HG03342 (cell line): ENCODE measurements around the gene JMJD8.

Source experiments
- ATAC-seq: cut with Tn5 transposase; IDR thresholded peaks from one replicate; pipeline ENCODE4 v1.9.1; 2021; ENCODE audit warnings: mild to moderate bottlenecking, moderate library complexity; ENCODE audit not compliant: unreplicated experiment

Gene JMJD8

DNA sequence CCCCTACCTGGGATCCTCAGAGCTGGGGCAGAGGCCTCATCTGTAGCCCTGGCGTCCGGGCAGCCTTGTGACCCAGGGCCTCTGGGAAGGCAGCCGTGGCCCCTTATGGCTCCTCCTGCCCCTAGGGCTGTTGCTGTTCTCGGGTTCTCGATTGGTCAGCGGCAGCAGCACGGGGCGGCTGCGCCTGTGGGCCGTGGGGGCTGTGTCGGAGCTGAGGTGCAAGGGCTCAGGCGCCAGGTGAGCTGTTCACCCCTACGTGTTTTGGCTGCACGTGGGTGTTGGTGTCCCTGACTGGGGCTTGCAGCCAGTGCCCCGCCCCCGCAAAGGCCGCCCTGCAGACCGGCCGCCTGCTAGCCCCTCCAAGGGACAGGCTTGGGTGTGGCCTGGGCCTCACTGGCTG lies 22.0 kb downstream of the JMJD8 start:
- ATAC-seq, result no peak

DNA sequence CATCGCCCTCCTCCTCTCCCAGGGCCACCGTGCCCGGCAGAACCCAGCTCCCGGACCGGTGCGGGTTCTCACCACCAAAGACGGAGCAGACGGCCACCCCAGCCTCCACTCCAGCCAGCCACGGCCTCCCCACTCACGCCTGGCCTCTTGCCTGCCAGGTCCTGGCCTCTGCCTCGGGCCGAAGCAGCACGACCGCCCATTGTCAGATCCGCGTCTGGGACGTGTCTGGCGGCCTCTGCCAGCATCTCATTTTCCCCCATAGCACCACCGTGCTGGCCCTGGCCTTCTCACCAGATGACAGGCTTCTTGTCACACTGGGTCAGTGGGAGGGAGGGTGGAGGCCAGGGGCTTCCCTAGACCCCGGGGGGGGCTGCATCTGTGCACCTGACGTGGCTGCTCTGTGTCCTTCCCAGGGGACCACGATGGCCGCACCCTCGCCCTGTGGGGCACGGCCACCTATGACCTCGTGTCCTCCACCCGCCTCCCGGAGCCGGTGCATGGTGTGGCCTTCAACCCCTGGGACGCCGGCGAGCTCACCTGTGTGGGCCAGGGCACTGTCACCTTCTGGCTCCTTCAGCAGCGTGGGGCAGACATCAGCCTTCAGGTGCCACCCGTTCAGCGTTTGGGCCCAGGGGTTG lies 22.8 kb downstream of the JMJD8 start:
- no peak for ATAC-seq

DNA sequence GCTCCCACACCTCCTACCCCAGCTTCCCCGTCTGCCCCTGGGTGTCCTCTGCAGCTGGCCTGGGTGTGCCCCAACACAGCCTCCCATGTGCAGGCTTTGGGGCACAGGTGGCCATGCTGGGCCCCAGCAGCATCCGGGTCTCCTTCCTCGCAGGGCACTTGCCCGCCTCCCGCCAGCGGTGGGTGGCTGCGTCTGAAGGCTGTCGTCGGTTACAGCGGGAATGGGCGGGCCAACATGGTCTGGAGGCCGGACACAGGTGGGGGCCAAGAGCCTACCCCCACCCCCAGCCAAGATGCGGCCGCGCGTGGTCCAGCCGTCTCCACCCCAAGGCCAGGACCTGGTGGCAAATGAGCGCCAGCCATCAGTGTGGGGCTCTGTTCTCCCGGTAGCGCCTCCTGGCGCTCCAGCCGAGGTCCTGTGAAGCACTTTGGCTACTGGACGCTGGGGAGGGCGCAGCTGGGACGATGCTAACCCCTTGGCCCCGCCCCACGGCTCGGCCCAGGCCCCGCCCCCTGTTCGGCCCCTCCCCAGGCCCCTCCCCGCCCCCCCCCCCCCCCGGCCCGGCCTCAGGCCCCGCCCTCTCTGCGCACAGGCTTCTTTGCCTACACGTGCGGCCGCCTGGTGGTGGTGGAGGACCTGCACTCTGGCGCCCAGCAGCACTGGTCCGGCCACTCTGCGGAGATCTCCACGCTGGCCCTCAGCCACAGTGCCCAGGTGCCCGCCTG lies 23.5 kb downstream of the JMJD8 start:
- peak; percentile 48 for ATAC-seq

DNA sequence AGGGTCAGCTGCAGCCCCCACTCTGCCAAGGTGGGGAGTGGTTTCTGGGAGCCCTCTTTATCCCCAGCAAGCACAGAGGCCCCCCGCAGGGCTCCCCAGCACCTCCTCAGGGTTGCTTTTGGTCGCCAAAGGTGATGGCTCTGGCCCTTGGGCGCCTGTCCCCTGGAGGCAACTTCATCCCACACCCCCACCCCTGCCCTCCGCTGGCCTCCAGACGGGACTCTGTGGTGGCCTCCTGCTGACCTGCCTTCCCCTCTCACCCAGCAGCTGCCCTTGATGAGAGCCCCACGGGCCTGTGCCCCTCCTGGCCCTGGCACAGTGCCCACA lies 24.0 kb downstream of the JMJD8 start:
- no peak for ATAC-seq

DNA sequence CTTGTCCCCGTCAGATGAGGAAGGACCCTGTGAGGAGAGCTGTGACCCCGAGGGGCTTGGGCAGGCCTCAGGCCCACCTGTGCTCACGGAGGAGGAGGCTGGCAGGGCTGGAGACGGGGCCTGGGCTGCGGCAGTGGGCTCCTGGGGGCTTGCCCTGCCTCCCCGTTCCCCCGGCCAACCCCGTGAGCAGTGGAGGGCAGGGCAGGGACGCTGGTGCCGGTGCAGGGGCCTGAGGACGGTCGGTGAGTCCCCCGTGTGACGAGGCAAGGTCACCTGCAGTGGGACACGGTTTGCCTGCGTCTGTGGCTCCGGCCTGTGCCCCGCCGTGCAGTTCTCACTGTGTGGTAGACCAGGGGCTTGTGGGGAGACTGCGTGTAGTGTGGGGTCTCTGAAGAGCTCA lies 24.5 kb downstream of the JMJD8 start:
- ATAC-seq, result no peak

DNA sequence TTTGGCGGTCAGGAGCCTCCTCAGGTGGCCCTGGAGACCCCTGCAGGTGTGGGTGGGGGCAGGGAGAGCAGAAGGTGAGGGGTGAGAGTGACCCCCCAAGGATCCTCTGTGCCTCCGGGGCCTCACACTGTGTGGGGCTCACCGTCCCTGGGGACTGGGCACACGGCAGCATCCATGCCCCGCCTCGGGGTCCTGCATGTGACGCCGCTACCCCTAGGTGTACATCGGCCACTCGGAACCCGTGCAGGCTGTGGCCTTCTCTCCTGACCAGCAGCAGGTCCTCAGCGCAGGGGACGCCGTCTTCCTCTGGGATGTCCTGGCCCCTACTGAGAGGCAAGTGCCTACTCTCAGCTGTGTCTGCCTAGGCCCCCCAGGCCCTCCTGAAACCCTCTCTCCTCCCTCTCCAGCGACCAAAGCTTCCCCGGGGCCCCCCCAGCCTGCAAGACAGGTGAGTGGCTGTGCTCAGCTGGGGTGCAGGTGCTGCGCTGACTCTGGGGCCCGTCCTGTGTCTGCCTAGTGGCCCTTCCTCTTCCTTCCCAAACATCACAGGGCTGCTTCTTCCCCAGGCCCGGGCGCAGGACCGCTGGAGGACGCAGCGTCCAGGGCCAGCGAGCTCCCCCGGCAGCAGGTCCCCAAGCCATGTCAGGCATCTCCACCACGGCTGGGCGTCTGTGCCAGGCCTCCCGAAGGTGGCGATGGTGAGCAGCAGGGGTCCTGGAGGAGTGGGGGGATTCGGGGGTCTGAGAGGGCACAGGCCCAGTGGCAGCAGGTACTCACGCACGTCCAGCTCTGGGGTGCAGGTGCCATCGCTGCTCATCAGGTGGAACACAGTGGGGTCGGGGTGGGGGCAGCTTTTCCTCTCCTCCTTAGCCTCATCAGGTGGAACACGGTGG lies 25.2 kb downstream of the JMJD8 start:
- no peak for ATAC-seq

DNA sequence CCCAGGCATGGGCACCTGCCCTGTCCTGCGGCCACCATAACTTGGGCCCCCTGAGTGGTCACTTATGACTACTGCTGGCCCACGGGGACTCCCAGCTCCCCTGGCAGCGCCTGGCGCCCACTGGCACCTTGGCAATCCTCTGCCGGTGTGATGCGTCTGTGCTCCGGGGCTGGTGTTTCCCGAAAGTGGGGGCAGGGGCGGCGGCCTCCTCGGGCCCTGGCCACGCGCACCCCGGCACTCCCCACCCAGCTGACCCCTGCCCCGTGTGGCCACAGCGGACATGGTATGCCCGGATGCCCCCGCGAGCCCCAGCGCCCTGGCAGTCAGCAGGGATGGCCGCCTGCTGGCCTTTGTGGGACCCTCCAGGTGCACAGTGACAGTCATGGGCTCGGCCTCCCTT lies 26.6 kb downstream of the JMJD8 start:
- ATAC-seq, result no peak

DNA sequence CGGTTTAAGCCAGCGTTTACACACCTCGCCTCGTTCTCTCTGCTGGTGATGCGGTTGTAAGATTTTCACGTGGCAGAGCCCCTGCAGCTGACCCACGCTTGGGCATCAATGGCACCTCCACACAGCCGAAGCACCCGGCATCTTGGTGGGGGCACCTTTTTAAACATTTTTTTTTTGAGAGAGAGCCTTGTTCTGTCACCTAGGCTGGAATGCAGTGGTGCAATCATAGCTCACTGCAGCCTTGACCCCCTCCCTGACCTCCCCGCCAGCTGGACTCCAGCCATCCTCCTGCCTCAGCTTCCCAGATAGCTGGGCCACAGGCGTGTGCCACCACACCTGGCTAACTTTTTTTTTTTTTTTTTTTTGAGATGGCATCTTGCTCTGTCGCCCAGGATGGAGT lies 30.1 kb downstream of the JMJD8 start:
- no peak for ATAC-seq

DNA sequence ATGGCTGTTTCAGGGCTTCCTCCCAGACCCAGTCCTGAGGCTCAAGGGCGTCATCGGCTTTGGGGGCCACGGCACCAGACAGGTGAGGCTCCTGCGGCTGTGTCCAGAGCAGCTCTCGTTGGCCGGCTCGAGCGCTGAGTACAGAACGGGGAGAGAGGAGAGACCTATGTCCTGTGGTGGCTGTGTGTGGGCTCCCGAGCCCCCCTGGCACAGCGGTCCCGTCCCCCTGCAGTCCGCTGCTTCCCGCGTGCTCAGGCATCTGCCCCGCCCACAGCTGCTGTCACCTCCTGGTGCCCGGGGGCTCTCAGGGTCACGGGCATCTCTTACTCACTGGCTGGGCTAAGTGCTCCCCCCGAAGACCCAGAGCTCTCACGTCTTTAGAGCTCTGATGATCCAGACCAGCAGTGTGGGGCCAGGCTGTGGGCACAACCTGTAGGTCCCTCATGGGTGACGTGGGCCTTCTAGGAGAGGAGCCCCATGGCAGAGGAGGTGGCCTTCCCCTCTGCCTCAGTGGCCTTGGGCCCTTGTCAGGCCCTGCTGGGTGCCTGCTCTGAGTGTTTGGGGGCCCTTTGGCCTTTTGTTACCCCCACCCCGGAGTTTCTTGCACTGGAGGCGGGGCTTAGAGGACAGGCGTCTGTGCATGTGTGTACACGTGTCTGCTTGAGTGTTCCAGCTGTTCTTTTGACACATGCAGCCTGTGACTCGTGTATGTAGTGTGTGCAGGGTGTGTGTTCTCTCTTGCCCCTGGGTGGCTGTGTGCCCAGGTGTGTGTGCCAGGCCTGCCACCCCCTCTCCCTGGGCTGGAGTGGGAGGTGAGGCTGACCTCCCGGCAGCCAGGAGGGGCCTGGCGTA lies 31.5 kb downstream of the JMJD8 start:
- no peak for ATAC-seq

DNA sequence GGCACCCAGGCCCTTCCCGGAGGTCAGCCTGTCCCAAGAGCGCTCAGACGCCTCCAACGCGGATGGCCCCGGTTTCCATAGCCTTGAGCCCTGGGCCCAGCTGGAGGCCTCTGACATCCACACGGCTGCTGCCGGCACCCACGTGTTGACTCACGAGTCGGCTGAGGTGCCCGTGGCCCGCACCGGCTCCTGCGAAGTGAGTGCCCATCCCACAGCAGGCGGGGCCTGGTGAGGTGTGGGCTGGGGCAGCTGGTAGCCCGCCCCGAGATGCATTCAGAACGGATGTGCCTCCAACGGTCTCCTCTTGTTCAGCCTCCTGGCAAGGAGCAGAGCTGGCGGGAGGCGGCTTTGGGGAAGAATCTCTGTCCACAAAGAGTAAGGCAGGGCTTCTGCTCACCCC lies 32.3 kb downstream of the JMJD8 start:
- ATAC-seq, result no peak

DNA sequence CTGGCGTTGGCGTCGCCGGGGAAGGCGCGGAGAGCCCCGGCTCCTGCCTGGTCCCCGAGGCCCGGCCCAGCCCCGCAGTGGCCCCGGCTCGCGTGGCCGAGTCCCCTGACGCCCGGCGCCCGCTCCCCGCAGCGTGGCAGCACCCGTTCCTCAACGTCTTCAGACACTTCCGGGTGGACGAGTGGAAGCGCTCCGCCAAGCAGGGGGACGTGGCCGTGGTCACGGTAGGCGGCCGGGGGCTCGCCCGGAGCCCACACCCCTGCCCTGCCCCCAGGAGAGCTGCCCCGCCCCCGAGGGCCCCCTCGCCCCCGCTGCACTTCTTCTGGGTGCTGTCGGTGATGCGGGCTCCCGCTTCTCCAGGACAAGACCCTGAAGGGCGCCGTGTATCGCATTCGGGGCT lies 34.5 kb downstream of the JMJD8 start:
- peak; percentile 10 for ATAC-seq

DNA sequence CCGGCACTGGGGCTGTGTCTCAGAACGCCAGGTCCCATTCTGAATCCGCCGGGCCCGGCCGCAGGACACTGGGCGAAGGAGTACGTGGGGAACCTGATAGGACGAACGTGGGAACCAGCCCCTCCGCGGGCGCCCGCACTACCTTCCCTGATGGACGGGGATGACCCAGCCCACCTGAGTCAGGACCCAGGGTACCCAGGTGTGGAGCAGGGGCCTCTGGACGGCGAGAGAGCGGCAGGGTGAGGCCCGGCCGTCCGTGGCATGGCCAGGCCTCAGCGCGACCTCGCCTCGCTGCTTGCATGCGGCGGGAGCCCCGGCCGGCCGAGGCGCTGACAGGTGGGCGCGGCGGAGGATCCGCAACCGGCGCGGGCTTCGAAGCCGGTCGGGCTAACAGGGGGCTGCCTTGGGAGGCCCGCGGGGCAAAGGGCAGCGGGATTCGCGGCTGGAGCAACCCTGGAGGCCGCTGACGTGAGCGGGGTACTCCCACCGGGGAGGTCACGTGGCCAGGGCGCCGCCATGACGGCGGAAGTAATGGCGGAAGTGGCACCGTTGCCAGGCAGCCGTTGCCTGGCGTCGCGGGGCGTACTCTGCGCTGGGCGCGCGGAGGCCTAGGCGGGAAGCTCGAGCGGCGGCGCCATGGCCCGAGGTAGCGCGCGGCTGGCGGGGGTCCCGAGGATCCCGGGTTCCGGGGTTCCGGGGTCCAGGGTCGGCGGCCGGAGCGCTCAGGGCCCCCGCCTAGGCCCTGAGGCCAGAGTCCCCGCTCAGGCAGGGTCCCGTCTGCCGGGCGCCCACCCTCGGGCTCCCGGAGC lies 35.1 kb downstream of the JMJD8 start, which contains the start of gene WDR90:
TSS of gene WDR90 (plus strand) at position 585 of the 809 bp plus-strand sequence. CDS start at position 637, 52 bp downstream.
- ATAC-seq, result peak; percentile 76

DNA sequence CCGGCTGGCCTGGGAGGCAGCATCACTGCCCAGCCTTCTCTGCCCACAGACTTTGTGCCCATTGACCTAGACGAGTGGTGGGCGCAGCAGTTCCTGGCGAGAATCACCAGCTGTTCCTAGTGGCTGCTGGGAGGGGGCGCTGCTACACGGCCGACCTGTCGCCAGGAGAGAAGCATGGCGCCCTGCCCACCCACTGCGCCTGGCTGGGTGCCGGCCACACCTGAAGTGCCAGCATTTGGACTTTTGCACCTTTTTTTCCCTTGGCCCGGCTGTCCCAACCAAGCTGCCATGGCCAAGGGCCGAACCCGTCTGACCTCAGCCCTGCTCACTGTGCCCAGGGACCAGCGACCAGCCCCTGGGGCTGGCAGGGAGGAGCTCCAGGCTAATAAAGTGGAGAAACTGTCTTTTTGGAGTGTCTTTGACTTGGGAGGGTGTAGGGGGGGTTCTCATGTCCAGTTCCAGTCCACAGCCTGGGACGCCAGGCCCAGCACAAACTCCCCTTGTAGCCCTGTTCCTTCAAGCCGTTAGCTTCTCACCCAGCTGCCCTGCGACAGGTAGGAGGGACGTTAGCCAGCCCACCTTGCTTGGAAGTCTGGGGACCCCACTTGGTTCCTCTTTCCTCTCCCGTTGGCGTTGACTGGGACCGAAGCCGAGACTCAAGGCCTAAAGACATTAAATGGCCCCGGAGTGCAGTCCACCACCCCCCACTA lies 35.9 kb downstream of the JMJD8 start:
- no peak for ATAC-seq

DNA sequence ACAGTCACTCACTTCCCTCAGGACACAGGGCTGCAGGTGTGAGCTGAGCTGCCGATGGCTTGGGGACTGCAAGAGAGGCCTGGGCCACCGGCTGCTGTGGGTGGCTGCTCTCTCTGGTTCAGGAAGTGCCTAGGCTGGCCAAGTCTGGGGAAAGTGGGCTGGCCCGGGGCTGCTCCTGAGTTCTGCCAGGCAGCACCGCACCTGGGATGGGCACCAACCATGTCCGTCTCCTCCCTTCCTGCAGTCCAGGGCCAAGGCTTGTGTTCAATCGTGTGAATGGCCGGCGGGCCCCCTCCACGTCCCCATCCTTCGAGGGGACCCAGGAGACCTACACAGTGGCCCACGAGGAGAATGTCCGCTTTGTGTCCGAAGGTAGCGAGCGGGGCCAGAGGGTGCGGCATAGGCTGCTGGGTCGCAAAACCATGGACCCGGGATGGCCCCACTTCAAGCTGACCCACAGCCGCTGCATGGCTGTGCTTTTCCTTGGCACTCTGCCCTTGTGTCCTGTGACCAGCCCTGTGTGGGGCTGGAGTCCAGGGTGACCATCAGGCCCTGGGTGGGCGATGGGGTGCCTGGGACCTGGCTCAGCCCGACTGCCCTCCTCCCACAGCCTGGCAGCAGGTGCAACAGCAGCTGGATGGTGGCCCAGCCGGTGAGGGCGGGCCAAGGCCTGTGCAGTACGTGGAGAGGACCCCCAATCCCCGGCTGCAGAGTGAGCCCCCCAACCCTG lies 36.8 kb downstream of the JMJD8 start:
- ATAC-seq, result no peak

DNA sequence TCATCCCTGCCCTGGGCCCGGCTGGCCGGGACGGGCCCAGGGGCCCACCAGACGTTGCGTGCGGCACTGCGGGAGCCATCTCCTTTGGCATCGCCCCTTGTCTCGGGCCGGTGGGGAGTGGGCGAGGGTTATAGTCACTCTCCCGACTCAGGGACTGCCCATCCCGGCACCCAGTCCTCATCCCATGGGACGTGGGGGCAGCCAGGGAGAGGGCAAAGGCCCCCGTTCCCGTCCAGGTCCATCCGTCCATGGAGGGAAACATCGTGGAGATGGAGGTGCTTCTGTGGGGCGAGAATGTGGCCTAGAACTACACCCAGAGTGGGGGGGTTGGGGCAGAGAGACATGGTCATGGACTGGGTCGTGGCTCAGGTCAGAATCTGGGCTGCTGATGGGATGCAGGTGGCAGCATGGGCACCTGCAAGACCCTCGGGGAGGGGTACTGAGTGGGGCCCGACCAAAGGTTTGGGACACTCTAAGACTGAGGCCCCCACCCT lies 37.4 kb downstream of the JMJD8 start:
- no peak for ATAC-seq

DNA sequence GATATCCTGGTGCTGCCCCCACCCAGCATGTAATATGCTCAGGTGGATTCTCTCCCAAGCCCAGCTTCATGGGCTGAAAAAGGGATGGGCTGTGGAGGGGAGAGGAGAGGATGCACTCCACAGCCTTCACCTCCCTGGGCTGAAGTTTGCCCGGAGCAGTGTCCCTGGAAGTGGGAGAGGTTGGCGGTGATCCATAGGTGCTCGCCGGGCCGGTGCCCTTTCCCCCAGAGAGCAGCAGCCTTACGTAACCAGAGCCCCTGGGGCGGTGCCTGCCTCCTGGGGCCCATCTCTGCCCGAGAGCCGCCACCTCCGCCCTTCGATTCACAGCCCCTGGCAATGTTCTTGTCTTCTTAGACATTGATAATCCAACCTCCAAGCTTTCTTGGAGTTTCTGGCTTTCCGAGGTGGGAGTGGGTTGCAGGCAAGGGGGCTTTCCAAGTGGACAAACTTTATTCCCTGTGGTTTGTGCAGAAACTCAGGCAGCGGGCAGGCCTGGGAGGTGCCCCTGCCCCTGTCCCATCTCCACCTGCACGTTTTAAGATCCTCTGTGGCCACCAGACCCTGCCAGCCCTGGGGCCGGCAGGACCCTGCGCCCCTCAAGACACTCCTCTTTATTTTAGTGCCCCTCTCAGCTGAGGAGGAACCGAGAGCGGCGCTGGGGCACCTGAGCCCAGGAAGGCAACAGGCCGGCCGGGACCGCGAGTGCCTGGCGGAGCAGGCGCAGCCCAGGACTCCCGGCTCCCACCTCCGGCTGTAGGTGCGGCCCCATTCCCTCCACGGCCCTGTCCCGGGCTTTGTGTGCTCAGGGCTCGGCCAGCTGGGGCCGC lies 38.1 kb downstream of the JMJD8 start:
- no peak for ATAC-seq

DNA sequence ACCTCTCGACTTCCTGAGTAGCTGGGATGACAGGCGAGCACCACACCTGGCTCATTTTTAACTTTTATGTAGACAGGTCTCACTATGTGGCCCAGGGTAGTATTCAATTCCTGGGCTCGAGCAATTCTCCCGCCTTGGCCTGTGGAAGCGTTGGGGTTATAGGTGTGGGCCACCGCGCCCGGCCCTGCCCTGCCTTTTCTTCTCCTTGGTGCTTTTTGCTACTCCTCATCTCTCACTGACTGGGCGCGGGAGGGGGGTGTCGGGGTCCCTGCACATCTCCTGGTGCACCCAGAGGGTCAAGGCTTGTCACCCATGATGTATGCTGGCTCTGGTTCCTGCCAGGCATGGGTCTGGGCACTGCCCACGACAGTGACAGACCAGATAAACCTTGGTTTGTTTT lies 39.6 kb downstream of the JMJD8 start:
- no peak for ATAC-seq

DNA sequence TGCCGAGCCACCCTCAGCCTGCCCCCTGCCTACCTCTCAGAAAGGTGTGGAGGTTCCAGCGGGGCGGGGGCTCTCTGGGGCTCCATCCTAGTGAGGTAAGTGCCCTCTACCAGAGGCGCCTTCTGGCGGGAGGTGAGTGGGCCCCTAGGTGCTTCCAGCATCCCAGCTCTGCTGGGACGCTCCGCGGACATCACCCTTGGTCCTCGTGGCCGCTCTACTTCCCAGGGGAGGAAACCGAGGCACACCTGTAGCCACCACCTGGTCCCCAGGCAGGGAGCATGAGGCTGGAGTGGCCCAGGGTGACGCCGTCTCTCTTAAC lies 41.1 kb downstream of the JMJD8 start:
- ATAC-seq, result no peak
